ENCODE measurements around the gene MCOLN1.

GRCh38 chr19:7476241-7476640 is 46.2 kb upstream of the MCOLN1 start:
- TF ChIP-seq CTCF (IDR thresholded peaks at IDR 0.05): no peak
- TF ChIP-seq EZH2phosphoT487 (IDR thresholded peaks at IDR 0.05): no peak
